Thyroid gland (tissue), 4 donors: ENCODE measurements around the gene TLCD1. TPM values are rescaled to one million over a fixed set of nuclear protein-coding genes. Genes with fewer than 3 reads are reported as not detected.

Experiments used
- DNase-seq, 2 donors: peaks; one replicate each; pipeline ENCODE4 v3.0.0-alpha.2; 2019
- H3K27ac ChIP-seq, 3 donors: fragments of 200-600 bp; sonication (generic); 1 replicate in 2 of 3; 2 replicates in 1 of 3; pipeline ENCODE4 v1.5.1; 2016 to 2019; ENCODE audit warnings: mild to moderate bottlenecking in 1 of 3, moderate library complexity in 1 of 3
- H3K27me3 ChIP-seq: fragments of 200-600 bp; sonication (generic); one replicate; pipeline ENCODE4 v1.5.1; 2019
- H3K36me3 ChIP-seq, 2 donors: fragments of 200-600 bp; sonication (generic); one replicate each; pipeline ENCODE4 v1.5.1; 2016 to 2019
- H3K4me1 ChIP-seq, 2 donors: fragments of 200-600 bp; sonication (generic); one replicate each; pipeline ENCODE4 v1.5.1; 2017 to 2019
- H3K4me3 ChIP-seq, 3 donors: fragments of 200-600 bp; sonication (generic); replicated peaks in 1 of 3; 1 replicate in 2 of 3; 2 replicates in 1 of 3; pipeline ENCODE4 v1.5.1; 2016; ENCODE audit warnings: mild to moderate bottlenecking in 1 of 3
- H3K9me3 ChIP-seq: fragments of 200-600 bp; sonication (generic); one replicate; pipeline ENCODE4 v1.5.1; 2017
- CTCF ChIP-seq, 6 experiments: fragments of 200-600 bp in 3 of 6; fragments of 450-650 bp in 3 of 6; sonication (generic) in 3 of 6; IDR thresholded peaks; one replicate each; pipeline ENCODE4 v1.5.1; 2016 to 2019; ENCODE audit warnings: antibody characterized with exemption in 6 of 6, mild to moderate bottlenecking in 2 of 6, inconsistent platforms in 1 of 6, moderate library complexity in 1 of 6
- POLR2A ChIP-seq, 2 donors: fragments of 450-650 bp; IDR thresholded peaks; one replicate each; pipeline ENCODE4 v1.6.1; 2017; ENCODE audit warnings: antibody characterized with exemption in 2 of 2, mild to moderate bottlenecking in 2 of 2, moderate library complexity in 1 of 2
- WGBS, 2 donors: methylation state at CpG; one replicate each; pipeline ENCODE4 v1.1.5; 2017; 5-methylcytosine and 5-hydroxymethylcytosine counted together
- intact Hi-C: fragments of 100-400 bp; cut with DNase I; formaldehyde crosslinking; loops from one replicate; pipeline ENCODE4 v1.15.1; 2023
- total RNA-seq, 4 donors: library from RNA; depleted of rRNA; stranded (reverse); fragments of >200 nt; gene quantifications; one replicate each; pipeline ENCODE4 v1.2.3, GENCODE V29; 2016

Gene TLCD1
- total RNA-seq, 4 donors from 2014 or later, result 1.6 to 21.4 (median 5.1) TPM

- no peak for DNase-seq
- H3K36me3 ChIP-seq, result peaks cover 16 to 18% of the 10 kb centered on the region in 2 donors
- no peak for TF ChIP-seq POLR2A (IDR thresholded peaks at IDR 0.05)
- TF ChIP-seq CTCF (IDR thresholded peaks at IDR 0.05), result no peak
- H3K4me3 ChIP-seq, result no peak overlapping the region
- no peaks in the 10 kb centered on the region for H3K27me3 ChIP-seq
- H3K9me3 ChIP-seq, result no peaks in the 10 kb centered on the region
- H3K4me1 ChIP-seq, result peaks cover 8 to 13% of the 10 kb centered on the region in 2 donors
- intact Hi-C loops, result no loop called here
- H3K27ac ChIP-seq, result no peak overlapping the region
- 72 to 76% methylated on average over 5 of the region's 5 CpGs for WGBS, 2 donors
Observed at GRCh38 chr17:28756049-28756804, 30.2 kb upstream of the TLCD1 start.

- no peak for DNase-seq
Observed at GRCh38 chr17:28755486-28755885, 29.5 kb upstream of the TLCD1 start.

GRCh38 chr17:28751600-28752366 lies 25.8 kb upstream of the TLCD1 start:
- 89 to 95% methylated on average over 9 to 10 of the region's 10 CpGs for WGBS, 2 donors
- H3K4me3 ChIP-seq, result no peak overlapping the region
- peaks cover 27 to 41% of the 10 kb centered on the region in 2 donors for H3K4me1 ChIP-seq
- TF ChIP-seq POLR2A (IDR thresholded peaks at IDR 0.05), result no peak
- TF ChIP-seq CTCF (IDR thresholded peaks at IDR 0.05), result no peak
- peaks cover 22 to 26% of the 10 kb centered on the region in 2 donors for H3K36me3 ChIP-seq
- H3K27ac ChIP-seq, result no peak overlapping the region
- no peak for DNase-seq
- intact Hi-C loops, result no loop called here
- no peaks in the 10 kb centered on the region for H3K27me3 ChIP-seq
- no peaks in the 10 kb centered on the region for H3K9me3 ChIP-seq

More at GRCh38 chr17:28755486-28755885, 29.5 kb upstream of the TLCD1 start:
- H3K4me3 ChIP-seq, result no peak overlapping the region
- H3K36me3 ChIP-seq, result peaks cover 18 to 20% of the 10 kb centered on the region in 2 donors
- H3K4me1 ChIP-seq, result peaks cover 7 to 10% of the 10 kb centered on the region in 2 donors
- intact Hi-C loops, result no loop called here
- TF ChIP-seq CTCF (IDR thresholded peaks at IDR 0.05), result no peak
- no peak for TF ChIP-seq POLR2A (IDR thresholded peaks at IDR 0.05)
- no peaks in the 10 kb centered on the region for H3K9me3 ChIP-seq
- no peak overlapping the region for H3K27ac ChIP-seq
- WGBS, 2 donors, result 78% methylated on average over 7 of the region's 7 CpGs
- no peaks in the 10 kb centered on the region for H3K27me3 ChIP-seq

GRCh38 chr17:28750178-28751047 lies 24.4 kb upstream of the TLCD1 start:
- 38% methylated on average over 20 of the region's 20 CpGs for WGBS, 2 donors
- peak overlapping the region in 2 of 3 donors; percentile 34 to 62 for H3K27ac ChIP-seq
- no peak overlapping the region for H3K4me3 ChIP-seq
- H3K4me1 ChIP-seq, result peaks cover 35 to 46% of the 10 kb centered on the region in 2 donors
- H3K27me3 ChIP-seq, result no peaks in the 10 kb centered on the region
- peaks cover 22 to 26% of the 10 kb centered on the region in 2 donors for H3K36me3 ChIP-seq
- DNase-seq, result peak; percentile 96 to 97
- no peaks in the 10 kb centered on the region for H3K9me3 ChIP-seq
- no peak for TF ChIP-seq POLR2A (IDR thresholded peaks at IDR 0.05)
- TF ChIP-seq CTCF (IDR thresholded peaks at IDR 0.05), result peak; percentile 97 to 100 (median 100)
- intact Hi-C loops, result no loop called here
